GM18870 (cell line): ENCODE results near the gene EPN3.

ENCODE experiments used
- ATAC-seq: cut with Tn5 transposase; IDR thresholded peaks from one replicate; pipeline ENCODE4 v1.9.1; 2021; ENCODE audit warnings: moderate library complexity; ENCODE audit not compliant: unreplicated experiment

The EPN3 gene

GRCh38 chr17:50585891-50586290 is 53.4 kb downstream of the EPN3 start:
- ATAC-seq = no peak

- ATAC-seq = no peak
Measured at GRCh38 chr17:50586421-50587247, 54.1 kb downstream of the EPN3 start.

- no peak for ATAC-seq
Measured at GRCh38 chr17:50587571-50587970, 55.0 kb downstream of the EPN3 start.

- ATAC-seq = no peak
Measured at GRCh38 chr17:50588391-50589049, 56.0 kb downstream of the EPN3 start.

- ATAC-seq = no peak
Measured at GRCh38 chr17:50589095-50589705, 56.7 kb downstream of the EPN3 start.

- ATAC-seq = no peak
Measured at GRCh38 chr17:50590946-50591737, 58.6 kb downstream of the EPN3 start.

GRCh38 chr17:50593321-50593720 is 60.8 kb downstream of the EPN3 start:
- ATAC-seq = no peak
